Neural crest cell (in vitro differentiated cells): ENCODE measurements around the gene SORBS2. TPM values are rescaled to one million over a fixed set of nuclear protein-coding genes. Genes with fewer than 3 reads are reported as not detected.

Experiments used
- DNase-seq: peaks from one replicate; pipeline ENCODE4 v3.0.0; 2021; ENCODE audit warnings: low read depth, mixed read lengths, low spot score
- H3K27ac Mint-ChIP-seq: one replicate; pipeline ENCODE4 v1.8.0; 2021; ENCODE audit warnings: mild to moderate bottlenecking, mixed read lengths; ENCODE audit not compliant: unreplicated experiment
- H3K27me3 Mint-ChIP-seq: 2 replicates; pipeline ENCODE4 v1.8.0; 2021; ENCODE audit warnings: low read depth, mild to moderate bottlenecking, mixed read lengths
- H3K36me3 Mint-ChIP-seq: 2 replicates; pipeline ENCODE4 v1.8.0; 2021; ENCODE audit warnings: low read depth, mild to moderate bottlenecking, mixed read lengths
- H3K4me1 Mint-ChIP-seq: 2 replicates; pipeline ENCODE4 v1.8.0; 2021; ENCODE audit warnings: mixed read lengths
- H3K4me3 Mint-ChIP-seq: one replicate; pipeline ENCODE4 v1.8.0; 2021; ENCODE audit warnings: mild to moderate bottlenecking, mixed read lengths
- H3K9me3 Mint-ChIP-seq: 2 replicates; pipeline ENCODE4 v1.8.0; 2021; ENCODE audit warnings: mixed read lengths
- CTCF ChIP-seq: fragments of 200-600 bp; sonication (generic); conservative IDR thresholded peaks from 2 replicates; pipeline ENCODE4 v1.5.0; 2021; ENCODE audit warnings: antibody characterized with exemption, mild to moderate bottlenecking
- total RNA-seq: library from RNA; stranded (reverse); gene quantifications from 2 replicates; pipeline ENCODE4 v1.2.1, GENCODE V29; 2021

Gene SORBS2
- total RNA-seq, 1 donor from 2014 or later = 42.3 TPM

- Mint-ChIP-seq H3K27ac (peak overlapping the region; percentile 36), H3K9me3 (peaks cover 5% of the 10 kb centered on the region), H3K4me1 (peaks cover 10% of the 10 kb centered on the region), H3K4me3 (no peak overlapping the region), H3K36me3 (no peaks in the 10 kb centered on the region), H3K27me3 (peaks cover 6% of the 10 kb centered on the region)
- DNase-seq = no peak
- no peak for TF ChIP-seq CTCF
Measured at GRCh38 chr4:185546335-185546734, 265.7 kb downstream of the SORBS2 start.

- no peaks in the 10 kb centered on the region for H3K36me3 Mint-ChIP-seq
- H3K4me3 Mint-ChIP-seq = no peak overlapping the region
- peaks cover 16% of the 10 kb centered on the region for H3K4me1 Mint-ChIP-seq
- no peak for TF ChIP-seq CTCF
- no peak for DNase-seq
- no peaks in the 10 kb centered on the region for H3K9me3 Mint-ChIP-seq
- H3K27ac Mint-ChIP-seq = no peak overlapping the region
- H3K27me3 Mint-ChIP-seq = peaks cover 8% of the 10 kb centered on the region
Measured at GRCh38 chr4:185542626-185543315, 269.2 kb downstream of the SORBS2 start.

- Mint-ChIP-seq H3K4me3 (peak overlapping the region; percentile 11), H3K27ac (no peak overlapping the region), H3K36me3 (no peaks in the 10 kb centered on the region)
Measured at GRCh38 chr4:185541251-185541727, 270.7 kb downstream of the SORBS2 start.

GRCh38 chr4:185540487-185541120 lies 271.4 kb downstream of the SORBS2 start:
- no peaks in the 10 kb centered on the region for H3K9me3 Mint-ChIP-seq
- no peaks in the 10 kb centered on the region for H3K36me3 Mint-ChIP-seq
- peaks cover 22% of the 10 kb centered on the region for H3K27me3 Mint-ChIP-seq
- H3K4me3 Mint-ChIP-seq = no peak overlapping the region
- H3K4me1 Mint-ChIP-seq = peaks cover 21% of the 10 kb centered on the region
- TF ChIP-seq CTCF = no peak
- H3K27ac Mint-ChIP-seq = no peak overlapping the region
- DNase-seq = no peak

More at GRCh38 chr4:185541251-185541727, 270.7 kb downstream of the SORBS2 start:
- H3K4me1 Mint-ChIP-seq = peaks cover 16% of the 10 kb centered on the region
- no peaks in the 10 kb centered on the region for H3K9me3 Mint-ChIP-seq
- DNase-seq = no peak
- TF ChIP-seq CTCF = no peak
- peaks cover 15% of the 10 kb centered on the region for H3K27me3 Mint-ChIP-seq

- no peak for TF ChIP-seq CTCF
- Mint-ChIP-seq H3K27me3 (peaks cover 22% of the 10 kb centered on the region), H3K27ac (no peak overlapping the region), H3K9me3 (no peaks in the 10 kb centered on the region), H3K4me3 (no peak overlapping the region), H3K36me3 (no peaks in the 10 kb centered on the region), H3K4me1 (peaks cover 21% of the 10 kb centered on the region)
- no peak for DNase-seq
Measured at GRCh38 chr4:185540040-185540439, 272.0 kb downstream of the SORBS2 start.
